Activated naive CD4-positive, alpha-beta T cell treated with anti-CD3 and anti-CD28 coated beads for 36 hours (primary cell): Measurements from ENCODE around the gene OTOG. TPM values are rescaled to one million over a fixed set of nuclear protein-coding genes. Genes with fewer than 3 reads are reported as not detected.
"Not testable (repeated sequence)": the region's sequence is repeated elsewhere in the genome, so short reads cannot be mapped to it uniquely, and the experiment has no call there.

Experiments
- CTCF ChIA-PET: fragments of 350-600 bp; sonication (Branson Sonifier 250); formaldehyde crosslinking; loops from one replicate; lab custom pipeline; 2021; ENCODE audit warnings: antibody characterized with exemption; lab: Charles Lee
- DNase-seq: peaks from one replicate; pipeline ENCODE4 v3.0.0-alpha.2; 2020
- H3K27ac Mint-ChIP-seq: one replicate; pipeline ENCODE4 v1.8.0; 2021; ENCODE audit warnings: mild to moderate bottlenecking, mixed read lengths
- H3K27me3 Mint-ChIP-seq: one replicate; pipeline ENCODE4 v1.8.0; 2021; ENCODE audit warnings: low read depth, mixed read lengths
- H3K36me3 Mint-ChIP-seq: one replicate; pipeline ENCODE4 v1.8.0; 2021; ENCODE audit warnings: low read depth, mixed read lengths
- H3K4me1 Mint-ChIP-seq: one replicate; pipeline ENCODE4 v1.8.0; 2021; ENCODE audit warnings: low read depth, mixed read lengths
- H3K4me3 Mint-ChIP-seq: one replicate; pipeline ENCODE4 v1.8.0; 2021; ENCODE audit warnings: mild to moderate bottlenecking, moderate library complexity, mixed read lengths
- H3K9me3 Mint-ChIP-seq: one replicate; pipeline ENCODE4 v1.8.0; 2021; ENCODE audit warnings: mixed read lengths
- intact Hi-C: fragments of 100-400 bp; cut with micrococcal nuclease; formaldehyde crosslinking; loops from one replicate; pipeline ENCODE4 v1.15.1; 2023
- total RNA-seq, 2 experiments: library from RNA; stranded (reverse); gene quantifications; one replicate each; pipeline ENCODE4 v1.2.3, GENCODE V29; 2021

The OTOG gene
- total RNA-seq, 2 experiments from 2014 or later = not detected

DNA sequence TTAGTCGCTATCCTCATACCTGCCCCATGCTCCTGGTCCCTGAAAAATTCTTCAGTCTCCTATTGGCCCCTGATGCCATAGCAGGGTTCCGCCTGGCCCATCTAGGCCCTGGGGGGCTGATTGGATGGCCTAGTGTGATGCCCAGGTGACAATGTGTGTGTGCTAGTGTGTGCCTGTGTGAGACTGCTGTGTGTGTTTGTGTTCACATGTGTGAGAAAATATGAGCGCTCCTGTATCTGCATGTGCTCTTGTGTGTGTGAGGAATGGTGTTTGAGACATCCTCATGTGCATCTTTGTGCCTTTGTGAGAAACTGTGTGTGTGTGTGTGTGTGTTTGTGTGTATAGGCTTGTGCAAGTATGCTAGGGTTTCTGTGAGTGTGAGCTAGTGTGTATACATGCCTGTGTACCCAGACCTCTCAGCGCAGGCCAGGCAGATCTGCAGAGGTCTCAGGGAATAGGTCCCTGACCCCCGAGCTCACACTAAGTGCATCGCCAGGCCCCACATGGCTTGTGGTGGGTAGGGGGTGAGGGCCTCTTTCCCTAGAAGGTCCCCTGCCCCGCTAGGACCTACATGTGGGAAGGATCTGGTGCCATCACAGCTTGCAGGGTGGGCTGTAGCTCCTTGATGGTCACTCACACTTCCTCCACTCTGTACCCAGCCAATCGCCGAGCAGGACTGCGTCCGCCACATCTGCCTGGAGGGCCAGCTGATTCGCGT lies 64.6 kb downstream of the OTOG start:
- H3K27me3 Mint-ChIP-seq = peaks cover 4% of the 10 kb centered on the region
- no peak overlapping the region for H3K4me3 Mint-ChIP-seq
- intact Hi-C loops = no loop called here
- CTCF ChIA-PET = interaction anchor here (0.8 kb wide), 1 partner anchor 41 kb away, joined by 3 read pairs; no protein-coding TSS in a partner anchor
- no peaks in the 10 kb centered on the region for H3K36me3 Mint-ChIP-seq
- DNase-seq = no peak
- H3K27ac Mint-ChIP-seq = no peak overlapping the region
- no peaks in the 10 kb centered on the region for H3K9me3 Mint-ChIP-seq
- H3K4me1 Mint-ChIP-seq = no peaks in the 10 kb centered on the region

DNA sequence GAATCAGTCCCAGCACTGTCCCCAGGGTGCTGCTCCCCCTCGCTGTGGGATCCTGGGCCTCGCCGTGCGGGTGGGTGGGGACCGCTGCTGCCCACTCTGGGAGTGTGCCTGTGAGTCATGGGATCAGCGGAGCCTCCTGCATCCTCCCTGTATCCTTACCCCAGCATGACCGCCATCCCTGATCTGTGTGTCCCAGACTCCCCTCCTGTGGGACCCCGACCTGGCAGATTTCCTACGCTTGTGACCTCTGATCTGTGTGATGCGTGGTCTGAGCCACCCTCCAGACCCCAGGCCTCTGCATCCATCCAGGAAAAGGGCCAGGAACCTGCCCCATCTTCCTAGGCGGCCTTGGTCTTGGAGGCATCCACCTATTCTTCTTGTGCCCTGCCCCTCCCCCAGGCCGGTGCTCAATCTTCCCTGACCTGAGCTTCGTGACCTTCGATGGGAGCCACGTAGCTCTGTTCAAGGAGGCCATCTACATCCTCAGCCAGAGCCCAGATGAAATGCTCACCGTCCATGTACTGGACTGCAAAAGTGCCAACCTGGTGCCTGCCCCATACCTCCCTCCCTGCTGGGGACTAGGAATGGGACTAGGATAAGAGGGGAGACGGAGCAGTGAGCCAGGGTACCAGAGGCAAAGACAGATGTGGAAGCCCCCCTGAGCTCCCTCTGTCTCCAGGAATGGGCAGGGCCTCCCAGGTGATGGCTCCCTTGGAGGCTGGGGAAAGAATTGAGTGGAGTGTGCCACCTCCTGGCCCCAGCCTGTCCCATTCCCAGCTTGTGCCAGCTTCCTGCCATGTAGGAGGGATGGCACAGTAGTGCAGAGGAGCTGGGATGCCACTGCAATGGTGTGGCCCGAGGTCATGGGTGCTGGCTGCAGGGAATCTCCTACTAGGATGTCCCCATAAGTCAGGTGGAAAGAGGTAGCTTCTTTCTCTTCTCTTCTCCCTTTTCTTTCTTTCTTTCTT lies 65.4 kb downstream of the OTOG start:
- Mint-ChIP-seq H3K9me3 (no peaks in the 10 kb centered on the region), H3K27me3 (peaks cover 4% of the 10 kb centered on the region), H3K4me1 (no peaks in the 10 kb centered on the region), H3K27ac (no peak overlapping the region), H3K36me3 (no peaks in the 10 kb centered on the region), H3K4me3 (no peak overlapping the region)
- no peak for DNase-seq
- intact Hi-C loops = no loop called here
- CTCF ChIA-PET = interaction anchor here (0.8 kb wide), 1 partner anchor 42 kb away, joined by 3 read pairs; no protein-coding TSS in a partner anchor

DNA sequence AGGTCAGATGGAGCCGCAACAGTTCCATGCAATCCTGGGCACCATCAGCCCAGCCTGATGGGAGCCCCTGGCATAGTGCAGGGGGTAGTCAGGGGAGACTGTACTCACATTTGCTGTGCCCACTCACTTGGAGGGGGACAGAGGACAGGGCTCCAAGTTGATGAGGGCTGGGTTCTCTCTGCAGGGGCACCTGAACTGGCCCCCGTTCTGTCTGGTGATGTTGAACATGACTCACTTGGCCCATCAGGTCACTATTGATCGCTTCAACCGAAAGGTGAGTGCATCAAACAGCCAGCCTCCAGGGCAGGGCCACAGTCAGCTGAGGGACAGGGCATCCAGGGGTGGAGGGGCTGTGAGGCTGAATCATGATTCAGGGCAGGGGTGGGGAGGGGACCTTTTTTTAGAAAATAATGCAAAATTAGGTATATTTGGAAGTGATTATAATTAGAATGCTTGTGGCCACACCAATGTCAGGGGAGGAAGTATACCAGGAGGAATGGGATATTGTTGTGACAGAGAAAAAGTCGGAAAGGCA lies 66.4 kb downstream of the OTOG start:
- peaks cover 8% of the 10 kb centered on the region for H3K27me3 Mint-ChIP-seq
- H3K36me3 Mint-ChIP-seq = no peaks in the 10 kb centered on the region
- intact Hi-C loops = no loop called here
- CTCF ChIA-PET = no interaction called here
- DNase-seq = no peak
- H3K4me3 Mint-ChIP-seq = no peak overlapping the region
- H3K4me1 Mint-ChIP-seq = no peaks in the 10 kb centered on the region
- no peak overlapping the region for H3K27ac Mint-ChIP-seq
- H3K9me3 Mint-ChIP-seq = no peaks in the 10 kb centered on the region

DNA sequence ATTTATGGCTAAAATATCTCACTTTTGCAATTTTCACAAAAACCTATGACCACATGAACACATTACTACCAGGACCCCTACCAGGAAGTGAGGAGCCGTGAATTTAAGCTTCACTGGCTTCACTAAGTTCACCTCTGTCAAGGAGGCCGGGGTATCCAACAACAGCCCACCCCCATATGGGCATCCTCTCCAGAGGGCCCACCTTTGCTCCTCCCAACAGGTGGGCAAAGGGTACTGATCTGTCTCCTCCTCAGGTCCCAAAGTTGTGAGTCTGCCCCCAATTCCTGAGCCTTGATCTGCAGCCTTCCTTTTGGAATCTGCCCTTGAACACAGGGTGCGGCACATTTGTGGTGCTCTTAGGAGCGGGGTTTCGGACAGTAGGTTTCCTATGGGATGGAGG lies 66.9 kb downstream of the OTOG start:
- Mint-ChIP-seq H3K36me3 (no peaks in the 10 kb centered on the region), H3K4me1 (no peaks in the 10 kb centered on the region), H3K27me3 (peaks cover 8% of the 10 kb centered on the region), H3K27ac (no peak overlapping the region), H3K9me3 (no peaks in the 10 kb centered on the region), H3K4me3 (no peak overlapping the region)
- intact Hi-C loops = no loop called here
- CTCF ChIA-PET = no interaction called here
- DNase-seq = no peak

DNA sequence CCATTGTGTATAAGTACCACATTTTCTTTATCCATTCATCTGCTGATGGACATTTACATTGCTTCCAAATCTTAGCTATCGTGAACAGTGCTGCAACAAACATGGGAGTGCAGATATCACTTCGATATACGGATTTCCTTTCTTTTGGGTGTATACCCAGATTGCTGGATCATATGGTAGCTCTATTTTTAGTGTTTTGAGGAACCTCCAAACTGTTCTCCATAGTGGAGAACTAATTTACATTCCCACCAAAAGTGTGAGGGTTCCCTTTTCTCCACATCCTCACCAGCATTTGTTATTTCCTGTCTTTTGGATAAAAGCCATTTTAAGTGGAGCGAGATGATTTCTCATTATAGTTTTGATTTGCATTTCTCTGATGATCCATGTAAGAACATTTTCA lies 75.7 kb downstream of the OTOG start:
- H3K4me1 Mint-ChIP-seq, H3K27ac Mint-ChIP-seq, CTCF ChIA-PET, H3K4me3 Mint-ChIP-seq, DNase-seq, H3K36me3 Mint-ChIP-seq, intact Hi-C loops: not testable (repeated sequence)
- H3K9me3 Mint-ChIP-seq = peaks cover 11% of the 10 kb centered on the region
- peaks cover 37% of the 10 kb centered on the region for H3K27me3 Mint-ChIP-seq

DNA sequence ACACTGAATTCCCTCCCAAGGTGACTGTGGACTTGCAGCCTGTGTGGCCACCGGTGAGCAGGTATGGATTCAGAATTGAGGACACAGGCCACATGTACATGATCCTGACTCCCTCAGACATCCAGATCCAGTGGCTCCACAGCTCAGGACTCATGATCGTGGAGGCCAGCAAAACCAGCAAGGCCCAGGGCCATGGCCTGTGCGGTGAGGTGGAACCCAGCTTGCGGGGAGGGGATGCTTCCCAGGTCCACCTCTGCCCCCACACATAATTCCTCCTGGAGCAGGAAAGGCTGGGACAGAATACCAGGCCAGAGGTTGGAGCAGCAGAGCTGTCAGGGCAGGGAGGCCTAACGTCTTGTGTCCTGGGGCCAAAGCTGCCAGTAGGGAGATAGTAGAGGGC lies 82.1 kb downstream of the OTOG start:
- no peak for DNase-seq
- Mint-ChIP-seq H3K36me3 (no peaks in the 10 kb centered on the region), H3K4me1 (no peaks in the 10 kb centered on the region), H3K27me3 (peaks cover 16% of the 10 kb centered on the region), H3K9me3 (no peaks in the 10 kb centered on the region), H3K4me3 (no peak overlapping the region), H3K27ac (no peak overlapping the region)
- CTCF ChIA-PET = no interaction called here
- intact Hi-C loops = no loop called here

DNA sequence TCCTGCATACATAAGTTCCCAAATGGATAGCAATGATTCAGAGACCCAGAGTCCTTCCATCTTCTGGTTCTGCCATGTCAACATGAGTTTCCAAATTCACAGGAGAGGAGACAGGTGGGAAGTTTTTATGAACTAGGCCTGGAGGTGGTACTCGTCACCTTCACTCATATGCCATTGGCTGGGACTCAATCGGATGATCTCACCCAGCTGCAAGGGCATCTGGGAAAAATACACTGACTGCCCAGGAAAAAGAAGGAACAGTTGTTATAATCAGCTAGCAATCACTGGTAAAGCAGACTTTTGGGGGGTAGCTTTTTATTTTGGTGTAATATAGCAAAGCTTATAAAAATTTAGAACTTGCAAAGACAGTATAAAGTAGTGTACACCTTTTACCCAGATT lies 83.9 kb downstream of the OTOG start:
- Mint-ChIP-seq H3K4me3 (no peak overlapping the region), H3K4me1 (no peaks in the 10 kb centered on the region), H3K36me3 (no peaks in the 10 kb centered on the region), H3K27ac (no peak overlapping the region), H3K9me3 (no peaks in the 10 kb centered on the region), H3K27me3 (peaks cover 10% of the 10 kb centered on the region)
- CTCF ChIA-PET = interaction anchor here (1.1 to 1.9 kb wide), 2 partner anchors 32 to 100 kb away, joined by 3 to 6 read pairs; no protein-coding TSS in a partner anchor
- intact Hi-C loops = no loop called here
- DNase-seq = no peak

DNA sequence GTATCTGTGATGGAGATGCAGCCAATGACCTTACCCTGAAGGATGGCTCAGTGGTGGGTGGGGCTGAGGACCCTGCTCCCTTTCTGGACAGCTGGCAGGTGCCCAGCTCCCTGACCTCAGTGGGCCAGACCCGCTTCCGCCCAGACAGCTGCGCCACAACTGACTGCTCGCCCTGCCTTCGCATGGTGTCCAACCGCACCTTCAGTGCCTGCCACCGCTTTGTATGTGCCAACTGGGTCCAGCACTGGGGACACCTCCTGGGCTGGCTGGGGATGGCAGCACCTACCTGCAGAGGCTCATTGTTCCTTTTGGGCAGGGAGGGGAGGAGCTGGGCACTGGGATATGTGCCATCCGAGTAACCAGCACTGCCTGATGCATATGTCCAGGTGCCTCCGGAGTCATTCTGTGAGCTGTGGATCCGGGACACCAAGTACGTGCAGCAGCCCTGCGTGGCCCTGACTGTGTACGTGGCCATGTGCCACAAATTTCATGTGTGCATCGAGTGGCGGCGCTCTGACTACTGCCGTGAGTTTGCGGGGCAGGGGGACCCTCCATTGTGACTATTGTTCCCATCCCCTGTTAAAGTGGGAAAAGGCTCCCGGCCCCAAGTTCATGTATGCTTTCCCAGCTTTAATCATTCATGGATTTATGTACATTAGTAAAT lies 84.8 kb downstream of the OTOG start:
- intact Hi-C loops = no loop called here
- CTCF ChIA-PET = interaction anchor here (1.9 kb wide), 1 partner anchor 33 kb away, joined by 6 read pairs; no protein-coding TSS in a partner anchor

DNA sequence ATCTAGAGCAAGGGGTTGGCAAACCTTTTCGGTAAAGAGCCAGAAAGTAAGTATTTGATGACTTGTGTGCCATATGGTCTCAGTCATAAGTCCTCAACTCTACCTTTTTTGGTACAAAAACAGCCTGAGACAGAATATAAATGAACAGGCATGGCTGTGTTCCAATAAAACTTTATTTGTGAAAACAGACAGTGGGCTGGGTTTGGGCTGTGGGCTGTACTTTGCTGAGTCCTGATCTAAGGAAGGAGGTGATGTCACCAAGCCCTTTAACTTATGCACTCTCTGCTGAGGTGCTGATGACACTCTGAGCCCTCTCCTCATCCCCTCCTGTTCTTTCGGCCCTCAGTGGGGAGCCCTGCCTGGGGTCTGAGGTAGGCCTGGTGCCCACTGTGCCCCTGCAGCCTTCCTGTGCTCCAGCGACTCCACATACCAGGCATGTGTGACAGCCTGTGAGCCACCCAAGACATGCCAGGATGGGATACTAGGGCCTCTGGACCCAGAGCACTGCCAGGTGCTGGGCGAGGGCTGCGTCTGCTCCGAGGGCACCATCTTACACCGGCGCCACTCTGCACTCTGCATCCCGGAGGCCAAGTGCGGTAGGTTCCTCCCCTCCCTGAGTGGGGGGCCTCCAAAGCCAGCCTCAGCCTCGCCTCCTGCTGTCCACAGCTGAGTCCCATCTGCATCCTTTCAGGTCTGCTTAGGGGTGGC lies 86.4 kb downstream of the OTOG start:
- H3K9me3 Mint-ChIP-seq = no peaks in the 10 kb centered on the region
- DNase-seq = no peak
- intact Hi-C loops = no loop called here
- H3K27me3 Mint-ChIP-seq = peaks cover 6% of the 10 kb centered on the region
- CTCF ChIA-PET = no interaction called here
- H3K36me3 Mint-ChIP-seq = no peaks in the 10 kb centered on the region
- H3K27ac Mint-ChIP-seq = no peak overlapping the region
- no peak overlapping the region for H3K4me3 Mint-ChIP-seq
- H3K4me1 Mint-ChIP-seq = no peaks in the 10 kb centered on the region

More for the DNA sequence above, 84.8 kb downstream of the OTOG start:
- Mint-ChIP-seq H3K27me3 (peaks cover 9% of the 10 kb centered on the region), H3K27ac (no peak overlapping the region), H3K9me3 (no peaks in the 10 kb centered on the region), H3K36me3 (no peaks in the 10 kb centered on the region), H3K4me3 (no peak overlapping the region), H3K4me1 (no peaks in the 10 kb centered on the region)
- DNase-seq = no peak

DNA sequence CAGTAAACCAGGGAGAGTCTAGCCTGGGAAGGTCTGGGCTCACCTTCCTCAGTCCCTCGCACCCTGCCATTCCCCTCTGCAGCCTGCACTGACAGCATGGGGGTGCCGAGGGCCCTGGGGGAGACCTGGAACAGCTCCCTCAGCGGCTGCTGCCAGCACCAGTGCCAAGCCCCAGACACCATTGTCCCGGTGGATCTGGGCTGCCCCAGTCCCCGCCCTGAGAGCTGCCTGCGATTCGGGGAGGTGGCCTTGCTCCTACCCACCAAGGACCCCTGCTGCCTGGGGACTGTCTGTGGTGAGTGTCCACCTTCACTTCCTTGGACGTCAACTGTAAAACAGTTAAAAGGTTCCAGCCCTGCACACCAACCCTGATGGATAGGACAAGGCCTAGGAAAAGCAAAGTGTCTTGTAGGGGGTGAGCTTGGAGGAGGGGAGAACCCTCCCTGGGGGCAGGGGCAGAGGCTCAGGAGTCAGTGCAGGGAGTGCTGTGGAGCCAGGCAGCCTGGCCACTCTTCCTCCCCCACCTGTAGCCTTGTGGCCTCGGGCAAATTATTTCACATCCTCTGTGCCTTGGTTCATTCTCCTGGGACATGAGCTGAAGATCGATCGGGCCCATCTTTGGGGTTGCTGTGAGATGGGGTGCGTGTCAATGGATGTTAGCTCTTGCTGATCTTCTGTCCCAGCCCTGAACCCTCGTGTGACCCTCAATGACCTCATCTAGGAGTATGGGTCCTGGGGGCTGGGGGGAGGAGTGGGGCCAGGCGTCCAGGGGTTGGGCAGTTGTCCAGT lies 87.1 kb downstream of the OTOG start:
- DNase-seq = no peak
- Mint-ChIP-seq H3K4me3 (no peak overlapping the region), H3K36me3 (no peaks in the 10 kb centered on the region), H3K27ac (no peak overlapping the region), H3K4me1 (no peaks in the 10 kb centered on the region), H3K9me3 (no peaks in the 10 kb centered on the region), H3K27me3 (no peaks in the 10 kb centered on the region)
- intact Hi-C loops = no loop called here
- CTCF ChIA-PET = no interaction called here
